HG03342 (cell line): Measurements from ENCODE around the gene USP53.
"Not testable (repeated sequence)": the region's sequence is repeated elsewhere in the genome, so short reads cannot be mapped to it uniquely, and the experiment has no call there.

ENCODE experiments used
- ATAC-seq: cut with Tn5 transposase; IDR thresholded peaks from one replicate; pipeline ENCODE4 v1.9.1; 2021; ENCODE audit warnings: mild to moderate bottlenecking, moderate library complexity; ENCODE audit not compliant: unreplicated experiment

The USP53 gene

GRCh38 chr4:119314356-119314755, 101.8 kb downstream of the USP53 start:
- peak; percentile 84 for ATAC-seq

GRCh38 chr4:119315036-119315435, 102.5 kb downstream of the USP53 start:
- ATAC-seq = no peak

GRCh38 chr4:119317990-119318389, 105.5 kb downstream of the USP53 start:
- no peak for ATAC-seq

- ATAC-seq = no peak
Observed at GRCh38 chr4:119321921-119322687, 109.6 kb downstream of the USP53 start, which contains the start of gene FABP2. Gene FABP2, minus strand, starts transcription at chr4:119322138. Its CDS starts 36 bp downstream, at chr4:119322102.

GRCh38 chr4:119328695-119329094, 116.2 kb downstream of the USP53 start:
- no peak for ATAC-seq

GRCh38 chr4:119329835-119330620, 117.5 kb downstream of the USP53 start:
- ATAC-seq = no peak

- ATAC-seq = not testable (repeated sequence)
Observed at GRCh38 chr4:119336332-119336979, 123.9 kb downstream of the USP53 start.

- ATAC-seq = no peak
Observed at GRCh38 chr4:119337010-119337409, 124.5 kb downstream of the USP53 start.

- not testable (repeated sequence) for ATAC-seq
Observed at GRCh38 chr4:119339895-119340294, 127.4 kb downstream of the USP53 start.

- not testable (repeated sequence) for ATAC-seq
Observed at GRCh38 chr4:119343293-119343692, 130.8 kb downstream of the USP53 start.
